Measurements from ENCODE around the gene COQ8A.

Gene COQ8A

DNA sequence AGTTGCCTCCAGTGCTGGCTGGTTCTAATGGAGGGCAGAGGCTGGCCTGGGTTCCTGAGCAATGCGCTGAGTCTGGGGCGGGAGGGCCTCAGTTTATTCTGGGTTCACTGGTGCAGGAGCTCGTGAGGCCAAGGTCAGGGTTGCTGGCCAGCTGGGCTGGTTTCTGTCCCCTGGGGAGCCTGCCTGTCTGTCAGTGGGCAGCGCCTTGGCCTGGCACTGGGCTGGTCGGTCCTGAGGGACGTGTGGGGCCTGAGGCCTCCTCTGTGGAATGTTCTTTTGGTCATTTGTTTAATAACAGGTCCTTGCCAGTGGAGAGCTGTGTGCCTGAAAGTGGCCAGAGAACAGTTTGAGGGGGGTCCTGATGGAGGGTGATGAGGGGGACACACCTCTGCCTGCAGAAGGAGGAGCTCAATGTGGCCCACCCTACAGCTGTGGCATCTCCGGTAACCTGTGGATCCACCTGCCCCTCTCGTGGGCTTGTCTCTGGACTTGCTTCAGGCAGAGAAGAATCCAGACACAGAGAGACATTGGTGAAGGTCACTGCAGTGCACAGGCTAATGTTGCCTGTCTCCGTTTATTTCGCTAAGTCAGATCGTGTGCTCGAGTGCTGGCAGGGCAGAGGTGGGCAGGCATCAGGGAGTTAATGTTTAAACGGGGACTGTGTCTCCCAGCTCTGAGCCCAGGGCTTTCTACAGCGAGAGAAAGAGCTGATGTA lies 34.6 kb downstream of the COQ8A start:
- no peak for DNase-seq

GRCh38 chr1:226975259-226976250 lies 35.5 kb downstream of the COQ8A start:
- DNase-seq, result no peak

DNA sequence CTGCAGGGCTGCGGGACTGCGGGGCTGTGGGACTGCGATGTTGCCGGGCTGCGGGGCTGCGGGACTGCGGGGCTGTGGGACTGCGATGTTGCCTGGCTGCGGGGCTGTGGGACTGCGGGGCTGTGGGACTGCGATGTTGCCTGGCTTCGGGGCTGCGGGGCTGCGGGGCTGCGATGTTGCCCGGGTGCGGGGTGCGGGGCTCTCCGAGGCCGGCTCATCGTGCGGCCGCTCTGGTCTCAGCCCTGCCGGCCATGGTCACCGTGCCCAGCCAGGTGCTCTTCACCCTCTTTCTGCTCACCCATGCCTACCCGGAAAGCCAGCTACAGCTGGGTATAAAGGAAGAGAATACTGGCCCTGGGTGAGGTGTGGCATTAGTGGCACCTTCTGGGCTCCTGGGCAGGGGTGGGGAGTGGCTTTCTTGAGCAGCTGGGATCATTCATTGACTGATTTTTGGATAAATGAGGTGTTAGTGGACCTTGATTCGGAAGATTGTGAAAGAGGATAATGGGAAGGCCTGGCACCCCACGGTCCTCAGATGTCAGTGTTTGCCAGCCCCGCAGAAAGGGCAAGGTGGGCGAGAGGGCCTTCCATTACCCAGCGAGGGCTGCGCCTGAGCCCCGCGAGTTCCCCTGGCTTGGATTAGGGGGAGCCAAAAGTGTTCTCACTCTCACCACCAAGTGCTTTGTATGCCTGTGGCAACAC lies 36.3 kb downstream of the COQ8A start:
- no peak for DNase-seq

GRCh38 chr1:226976978-226977642 lies 37.0 kb downstream of the COQ8A start:
- no peak for DNase-seq

GRCh38 chr1:226977643-226978431 lies 37.7 kb downstream of the COQ8A start:
- no peak for DNase-seq

- DNase-seq, result no peak
These were observed 38.5 kb downstream of the COQ8A start for GRCh38 chr1:226978432-226979114.

GRCh38 chr1:226979115-226979516 lies 39.0 kb downstream of the COQ8A start:
- no peak for DNase-seq

GRCh38 chr1:226979517-226980121 lies 39.5 kb downstream of the COQ8A start:
- no peak for DNase-seq

- no peak for DNase-seq
These were observed 40.0 kb downstream of the COQ8A start for GRCh38 chr1:226980122-226980560.

GRCh38 chr1:226980565-226981385 lies 40.7 kb downstream of the COQ8A start:
- no peak for DNase-seq

GRCh38 chr1:226981386-226981817 lies 41.3 kb downstream of the COQ8A start:
- no peak for DNase-seq

GRCh38 chr1:226981838-226982237 lies 41.7 kb downstream of the COQ8A start:
- DNase-seq, result no peak

GRCh38 chr1:226982451-226983177 lies 42.5 kb downstream of the COQ8A start:
- DNase-seq, result no peak

DNA sequence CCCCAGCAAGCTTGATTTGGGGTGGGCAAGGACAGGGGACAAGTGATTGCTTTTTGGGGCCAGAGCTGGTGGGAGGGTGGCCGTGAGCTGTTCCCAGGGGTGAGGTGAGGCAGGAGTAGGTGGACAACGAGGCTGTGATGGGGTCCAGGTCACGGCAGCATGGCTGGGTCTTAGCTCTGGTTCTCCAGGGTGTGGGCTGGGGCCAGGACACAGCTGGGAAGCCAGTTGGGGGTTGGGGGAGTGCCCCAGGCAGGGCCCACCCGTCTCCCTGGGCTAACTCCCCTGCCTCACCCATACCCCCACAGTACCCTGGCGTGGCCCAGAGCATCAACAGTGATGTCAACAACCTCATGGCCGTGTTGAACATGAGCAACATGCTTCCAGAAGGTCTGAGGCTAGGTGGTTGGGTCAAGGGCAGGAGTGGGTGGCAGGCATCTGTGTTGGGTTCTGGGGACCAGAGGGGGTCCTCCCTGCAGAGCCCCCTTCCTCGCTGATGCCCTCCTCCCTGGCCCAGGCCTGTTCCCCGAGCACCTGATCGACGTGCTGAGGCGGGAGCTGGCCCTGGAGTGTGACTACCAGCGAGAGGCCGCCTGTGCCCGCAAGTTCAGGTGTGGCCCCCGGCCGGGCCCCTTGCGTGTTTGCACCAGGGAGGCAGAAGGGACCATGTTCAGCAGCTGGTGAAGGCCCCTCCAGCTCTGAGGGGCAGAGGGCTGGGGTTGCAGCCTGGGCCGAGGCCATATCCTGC lies 43.3 kb downstream of the COQ8A start:
- no peak for DNase-seq

GRCh38 chr1:226983992-226984364 lies 43.9 kb downstream of the COQ8A start:
- DNase-seq, result no peak

GRCh38 chr1:226984521-226985238 lies 44.6 kb downstream of the COQ8A start:
- DNase-seq, result no peak

GRCh38 chr1:226985239-226985838 lies 45.2 kb downstream of the COQ8A start:
- DNase-seq, result no peak

All from T-helper 2 cell (primary cell).